Esophagus muscularis mucosa (tissue), 4 donors: Measurements from ENCODE around the gene RAB20. TPM values are rescaled to one million over a fixed set of nuclear protein-coding genes. Genes with fewer than 3 reads are reported as not detected.

Source experiments
- DNase-seq: peaks from one replicate; pipeline ENCODE4 v3.0.0-alpha.2; 2017; ENCODE audit errors: extremely low spot score
- H3K27ac ChIP-seq, 4 donors: fragments of 200-600 bp; sonication (generic); replicated peaks in 1 of 4; 1 replicate in 3 of 4; 2 replicates in 1 of 4; pipeline ENCODE4 v1.5.1; 2016 to 2019; ENCODE audit warnings: mild to moderate bottlenecking in 1 of 4
- H3K27me3 ChIP-seq, 4 donors: fragments of 200-600 bp; sonication (generic); one replicate each; pipeline versions ENCODE4 v1.5.1 to v1.6.0; 2016 to 2019
- H3K36me3 ChIP-seq, 4 donors: fragments of 200-600 bp; sonication (generic); one replicate each; pipeline ENCODE4 v1.5.1; 2016 to 2019
- H3K4me1 ChIP-seq, 4 donors: fragments of 200-600 bp; sonication (generic); one replicate each; pipeline ENCODE4 v1.5.1; 2016 to 2019
- H3K4me3 ChIP-seq, 4 donors: fragments of 200-600 bp; sonication (generic); 1 replicate in 2 of 4; 2 replicates in 2 of 4; pipeline ENCODE4 v1.5.1; 2016 to 2019; ENCODE audit warnings: mild to moderate bottlenecking in 4 of 4, moderate library complexity in 1 of 4
- H3K9me3 ChIP-seq, 4 donors: fragments of 200-600 bp; sonication (generic); 1 replicate in 3 of 4; 2 replicates in 1 of 4; pipeline ENCODE4 v1.5.1; 2016 to 2019
- CTCF ChIP-seq, 3 experiments: fragments of 200-600 bp in 2 of 3; fragments of 450-650 bp in 1 of 3; sonication (generic) in 2 of 3; IDR thresholded peaks; one replicate each; pipeline ENCODE4 v1.5.1; 2017 to 2019; ENCODE audit warnings: antibody characterized with exemption in 3 of 3, mild to moderate bottlenecking in 2 of 3, moderate library complexity in 1 of 3
- EP300 ChIP-seq: sonication (generic); formaldehyde crosslinking; IDR thresholded peaks from one replicate; pipeline ENCODE4 v1.6.1; 2017; ENCODE audit warnings: antibody characterized with exemption
- POLR2A ChIP-seq: fragments of 450-650 bp; IDR thresholded peaks from one replicate; pipeline ENCODE4 v1.6.1; 2017; ENCODE audit warnings: antibody characterized with exemption, moderate library complexity, mild to moderate bottlenecking, low read depth
- POLR2AphosphoS5 ChIP-seq, 2 donors: sonication (generic); formaldehyde crosslinking; IDR thresholded peaks; one replicate each; pipeline ENCODE4 v1.6.1; 2017; ENCODE audit warnings: antibody characterized with exemption in 2 of 2
- WGBS: methylation state at CpG from one replicate; pipeline ENCODE4 v1.1.5; 2018; 5-methylcytosine and 5-hydroxymethylcytosine counted together
- intact Hi-C: fragments of 100-400 bp; cut with DNase I; formaldehyde crosslinking; loops from one replicate; pipeline ENCODE4 v1.15.1; 2023
- total RNA-seq, 4 donors: library from RNA; depleted of rRNA; stranded (reverse); fragments of >200 nt; gene quantifications; one replicate each; pipeline versions ENCODE4 v1.1.0 to v1.2.1, GENCODE V29; 2016

Gene RAB20
- total RNA-seq, 4 donors from 2014 or later = 10.9 to 40.6 (median 15.4) TPM

DNA sequence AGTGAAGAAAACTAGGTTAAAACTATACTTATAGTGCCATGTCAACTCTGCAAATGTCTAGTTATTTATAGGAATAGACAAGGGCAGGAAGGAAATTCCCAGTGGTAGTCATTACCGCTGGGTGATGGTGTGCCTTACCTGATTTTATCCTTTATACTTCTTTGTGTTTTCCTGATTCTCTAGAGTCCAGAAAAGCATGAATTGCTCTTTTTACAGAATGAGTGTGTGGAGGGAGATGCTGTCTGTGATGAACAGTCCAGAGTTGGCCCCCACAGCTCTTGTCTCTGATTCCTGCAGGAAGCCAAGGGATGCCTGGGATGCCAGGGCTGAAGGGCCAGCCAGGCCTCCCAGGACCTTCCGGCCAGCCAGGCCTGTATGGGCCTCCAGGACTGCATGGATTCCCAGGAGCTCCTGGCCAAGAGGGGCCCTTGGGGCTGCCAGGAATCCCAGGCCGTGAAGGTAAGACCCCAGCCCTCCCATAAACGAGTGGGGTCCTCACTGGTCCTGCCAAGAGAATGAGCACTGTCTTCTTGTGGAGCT, 83.7 kb downstream of the RAB20 start:
- 53% methylated on average over 4 of the region's 4 CpGs for WGBS
- Histone ChIP-seq H3K27me3 (no peaks in the 10 kb centered on the region), H3K4me1 (peaks cover 19 to 41% (median 30%) of the 10 kb centered on the region in 4 donors), H3K27ac (peak overlapping the region; percentile 64 to 79 (median 68)), H3K4me3 (no peak overlapping the region), H3K9me3 (no peaks in the 10 kb centered on the region), H3K36me3 (peaks cover 41 to 92% (median 85%) of the 10 kb centered on the region in 4 donors)
- TF ChIP-seq EP300 = no peak
- TF ChIP-seq CTCF (IDR thresholded peaks at IDR 0.05) = no peak
- TF ChIP-seq POLR2A = no peak
- TF ChIP-seq POLR2AphosphoS5 (IDR thresholded peaks at IDR 0.05) = no peak
- no peak for DNase-seq
- intact Hi-C loops = no loop called here

- H3K4me3 ChIP-seq = no peak overlapping the region
- TF ChIP-seq CTCF (IDR thresholded peaks at IDR 0.05) (no peak), POLR2A (no peak), POLR2AphosphoS5 (IDR thresholded peaks at IDR 0.05) (no peak), EP300 (no peak)
- intact Hi-C loops = no loop called here
- no peaks in the 10 kb centered on the region for H3K9me3 ChIP-seq
- H3K4me1 ChIP-seq = peaks cover 19 to 53% (median 35%) of the 10 kb centered on the region in 4 donors
- DNase-seq = no peak
- peak overlapping the region in 1 of 4 donors; percentile 69 for H3K27ac ChIP-seq
- peaks cover 37 to 94% (median 87%) of the 10 kb centered on the region in 4 donors for H3K36me3 ChIP-seq
- 95% methylated on average over 10 of the region's 12 CpGs for WGBS
- H3K27me3 ChIP-seq = no peaks in the 10 kb centered on the region
Measured at GRCh38 chr13:110476220-110476617, 85.3 kb downstream of the RAB20 start.

DNA sequence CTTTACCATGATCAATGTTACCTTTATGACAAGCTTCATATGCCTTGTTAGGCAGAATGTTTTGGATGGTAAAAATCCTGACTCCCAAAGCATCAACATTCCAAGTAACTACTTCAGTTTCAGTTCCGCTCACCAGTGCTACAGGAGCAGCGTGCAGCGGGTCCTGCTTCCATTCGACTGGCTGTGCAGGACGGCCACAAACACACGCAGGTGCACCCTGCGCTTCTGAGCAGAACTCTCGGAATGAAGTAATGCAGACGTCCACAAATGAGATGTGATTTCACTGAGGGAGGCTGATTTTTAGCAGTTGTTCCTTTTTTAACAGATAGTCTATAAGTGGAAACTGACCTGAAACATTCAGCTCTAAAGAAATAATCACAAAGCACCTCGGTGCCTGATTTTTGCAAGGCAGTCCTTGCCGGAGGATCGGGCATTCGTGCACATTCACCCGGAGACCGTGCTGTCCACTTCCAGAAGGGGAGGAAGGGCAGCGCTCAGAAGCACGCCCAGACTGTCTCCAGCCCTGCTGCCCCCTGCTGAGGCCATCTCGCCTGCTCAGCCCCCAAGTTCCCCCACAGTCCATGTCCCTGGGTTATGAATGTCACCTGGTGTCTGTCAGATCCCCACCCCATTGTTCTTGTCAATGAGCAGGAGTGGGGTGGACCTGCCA, 85.8 kb downstream of the RAB20 start:
- peaks cover 36 to 97% (median 91%) of the 10 kb centered on the region in 4 donors for H3K36me3 ChIP-seq
- 82% methylated on average over 18 of the region's 18 CpGs for WGBS
- intact Hi-C loops = no loop called here

GRCh38 chr13:110475117-110475516, 86.4 kb downstream of the RAB20 start:
- DNase-seq = no peak
- intact Hi-C loops = no loop called here
- Histone ChIP-seq H3K27ac (no peak overlapping the region), H3K27me3 (no peaks in the 10 kb centered on the region), H3K4me1 (peaks cover 19 to 55% (median 45%) of the 10 kb centered on the region in 4 donors), H3K4me3 (no peak overlapping the region), H3K36me3 (peaks cover 30 to 97% (median 91%) of the 10 kb centered on the region in 4 donors), H3K9me3 (no peaks in the 10 kb centered on the region)
- WGBS = 80% methylated on average over 6 of the region's 9 CpGs
- TF ChIP-seq POLR2AphosphoS5 (IDR thresholded peaks at IDR 0.05) = no peak
- no peak for TF ChIP-seq POLR2A
- no peak for TF ChIP-seq EP300
- TF ChIP-seq CTCF (IDR thresholded peaks at IDR 0.05) = no peak

More for the DNA sequence above, 85.8 kb downstream of the RAB20 start:
- TF ChIP-seq POLR2AphosphoS5 (IDR thresholded peaks at IDR 0.05) (no peak), EP300 (no peak), CTCF (IDR thresholded peaks at IDR 0.05) (no peak), POLR2A (no peak)
- no peaks in the 10 kb centered on the region for H3K27me3 ChIP-seq
- H3K27ac ChIP-seq = peak overlapping the region in 1 of 4 donors; percentile 69
- H3K9me3 ChIP-seq = no peaks in the 10 kb centered on the region
- peaks cover 19 to 58% (median 40%) of the 10 kb centered on the region in 4 donors for H3K4me1 ChIP-seq
- DNase-seq = no peak
- H3K4me3 ChIP-seq = no peak overlapping the region
